Measurements from ENCODE around the gene PFKFB1. TPM values are rescaled to one million over a fixed set of nuclear protein-coding genes. Genes with fewer than 3 reads are reported as not detected.

Gene PFKFB1
- total RNA-seq, 1 donor from 2014 or later: not detected

GRCh38 chrX:55029291-55029690, 35.3 kb upstream of the PFKFB1 start:
- H3K4me1 ChIP-seq: no peaks in the 10 kb centered on the region
- H3K9me3 ChIP-seq: no peaks in the 10 kb centered on the region
- no peak overlapping the region for H3K27ac ChIP-seq
- DNase-seq (ENCODE audit: extremely low spot score in 2 of 2): no peak
- H3K4me3 ChIP-seq: no peak overlapping the region
- H3K36me3 ChIP-seq: no peaks in the 10 kb centered on the region
- TF ChIP-seq POLR2AphosphoS5 (IDR thresholded peaks at IDR 0.05; ENCODE audit: insufficient read depth in 1 of 2, low read depth in 1 of 2) (no peak), CTCF (IDR thresholded peaks at IDR 0.05) (no peak), POLR2A (IDR thresholded peaks at IDR 0.05) (no peak)
- no peaks in the 10 kb centered on the region for H3K27me3 ChIP-seq
- intact Hi-C loops (cut with DNase I): loop anchor here (10.0 kb wide), 1 partner anchor 1586 kb away; no protein-coding TSS in a partner anchor

- no peak for TF ChIP-seq POLR2A (IDR thresholded peaks at IDR 0.05)
- no peak for TF ChIP-seq CTCF (IDR thresholded peaks at IDR 0.05)
- no peak for TF ChIP-seq POLR2AphosphoS5 (IDR thresholded peaks at IDR 0.05; ENCODE audit: insufficient read depth in 1 of 2, low read depth in 1 of 2)
- Histone ChIP-seq H3K4me1 (no peaks in the 10 kb centered on the region), H3K4me3 (no peak overlapping the region), H3K27me3 (no peaks in the 10 kb centered on the region), H3K9me3 (no peaks in the 10 kb centered on the region), H3K27ac (no peak overlapping the region), H3K36me3 (no peaks in the 10 kb centered on the region)
- intact Hi-C loops (cut with DNase I): loop anchor here (10.0 kb wide), 1 partner anchor 1586 kb away; no protein-coding TSS in a partner anchor
- no peak for DNase-seq (ENCODE audit: extremely low spot score in 2 of 2)
Observed at GRCh38 chrX:55028611-55029010, 34.6 kb upstream of the PFKFB1 start.

GRCh38 chrX:55028040-55028439, 34.1 kb upstream of the PFKFB1 start:
- Histone ChIP-seq H3K36me3 (no peaks in the 10 kb centered on the region), H3K4me3 (no peak overlapping the region), H3K27ac (no peak overlapping the region), H3K4me1 (no peaks in the 10 kb centered on the region), H3K27me3 (no peaks in the 10 kb centered on the region), H3K9me3 (no peaks in the 10 kb centered on the region)
- intact Hi-C loops (cut with DNase I): loop anchor here (10.0 kb wide), 1 partner anchor 1587 kb away; no protein-coding TSS in a partner anchor
- no peak for DNase-seq (ENCODE audit: extremely low spot score in 2 of 2)
- TF ChIP-seq CTCF (IDR thresholded peaks at IDR 0.05): no peak
- TF ChIP-seq POLR2A (IDR thresholded peaks at IDR 0.05): no peak
- no peak for TF ChIP-seq POLR2AphosphoS5 (IDR thresholded peaks at IDR 0.05; ENCODE audit: insufficient read depth in 1 of 2, low read depth in 1 of 2)

GRCh38 chrX:55026840-55027239, 32.9 kb upstream of the PFKFB1 start:
- intact Hi-C loops (cut with DNase I): loop anchor here (10.0 kb wide), 1 partner anchor 1588 kb away; no protein-coding TSS in a partner anchor
- Histone ChIP-seq H3K27me3 (no peaks in the 10 kb centered on the region), H3K4me1 (no peaks in the 10 kb centered on the region), H3K9me3 (no peaks in the 10 kb centered on the region), H3K27ac (no peak overlapping the region), H3K36me3 (no peaks in the 10 kb centered on the region), H3K4me3 (no peak overlapping the region)
- TF ChIP-seq POLR2A (IDR thresholded peaks at IDR 0.05) (no peak), POLR2AphosphoS5 (IDR thresholded peaks at IDR 0.05; ENCODE audit: insufficient read depth in 1 of 2, low read depth in 1 of 2) (no peak), CTCF (IDR thresholded peaks at IDR 0.05) (no peak)
- no peak for DNase-seq (ENCODE audit: extremely low spot score in 2 of 2)

GRCh38 chrX:55026143-55026542, 32.2 kb upstream of the PFKFB1 start:
- no peaks in the 10 kb centered on the region for H3K27me3 ChIP-seq
- DNase-seq (ENCODE audit: extremely low spot score in 2 of 2): no peak
- intact Hi-C loops (cut with DNase I): loop anchor here (10.0 kb wide), 1 partner anchor 1589 kb away; no protein-coding TSS in a partner anchor
- H3K4me3 ChIP-seq: no peak overlapping the region
- no peaks in the 10 kb centered on the region for H3K36me3 ChIP-seq
- no peak overlapping the region for H3K27ac ChIP-seq
- no peak for TF ChIP-seq POLR2AphosphoS5 (IDR thresholded peaks at IDR 0.05; ENCODE audit: insufficient read depth in 1 of 2, low read depth in 1 of 2)
- no peak for TF ChIP-seq CTCF (IDR thresholded peaks at IDR 0.05)
- no peak for TF ChIP-seq POLR2A (IDR thresholded peaks at IDR 0.05)
- H3K4me1 ChIP-seq: no peaks in the 10 kb centered on the region
- H3K9me3 ChIP-seq: no peaks in the 10 kb centered on the region
